Duodenal mucosa (tissue), 2 donors: Measurements from ENCODE around the gene OR4D5.

Experiments used
- H3K27ac ChIP-seq: one replicate; pipeline ENCODE4 v1.7.0; 2013; ENCODE audit warnings: low read depth, low read length
- H3K27me3 ChIP-seq, 2 donors: one replicate each; pipeline ENCODE4 v1.7.0; 2013; ENCODE audit warnings: low read length in 2 of 2, control low read depth in 1 of 2; ENCODE audit not compliant: insufficient read depth in 2 of 2, control insufficient read depth in 1 of 2
- H3K36me3 ChIP-seq, 2 donors: one replicate each; pipeline ENCODE4 v1.7.0; 2013; ENCODE audit warnings: low read length in 2 of 2, control low read depth in 1 of 2; ENCODE audit not compliant: insufficient read depth in 2 of 2, control insufficient read depth in 1 of 2
- H3K4me1 ChIP-seq, 2 donors: one replicate each; pipeline ENCODE4 v1.7.0; 2013; ENCODE audit warnings: low read length in 2 of 2, control low read depth in 1 of 2; ENCODE audit not compliant: insufficient read depth in 2 of 2, control insufficient read depth in 1 of 2
- H3K4me3 ChIP-seq, 2 donors: one replicate each; pipeline ENCODE4 v1.7.0; 2013; ENCODE audit warnings: low read length in 2 of 2, low read depth in 1 of 2
- H3K9ac ChIP-seq, 2 donors: one replicate each; pipeline ENCODE4 v1.7.0; 2013; ENCODE audit warnings: low read length in 2 of 2, low read depth in 1 of 2
- H3K9me3 ChIP-seq, 2 donors: one replicate each; pipeline ENCODE4 v1.7.0; 2013; ENCODE audit warnings: low read length in 2 of 2, control low read depth in 1 of 2; ENCODE audit not compliant: control insufficient read depth in 1 of 2

OR4D5 gene

DNA sequence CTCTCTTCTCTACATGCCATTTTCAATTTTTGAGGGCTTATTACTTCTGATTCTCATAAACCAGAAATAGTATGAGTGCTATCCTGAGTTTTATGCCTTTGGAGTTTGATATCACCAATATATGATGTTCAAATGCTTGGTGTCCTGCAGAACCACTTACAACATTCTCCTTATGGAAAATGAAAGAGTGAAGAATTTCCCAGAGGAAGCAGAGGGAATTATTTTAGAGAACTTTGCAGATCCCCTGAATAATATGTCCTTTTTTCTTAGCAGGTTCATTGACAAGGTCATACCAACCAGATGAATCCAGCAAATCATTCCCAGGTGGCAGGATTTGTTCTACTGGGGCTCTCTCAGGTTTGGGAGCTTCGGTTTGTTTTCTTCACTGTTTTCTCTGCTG is at the start of gene OR4D5:
Gene OR4D5 (plus strand): TSS at position 301 of the 400 bp plus-strand sequence. CDS start 0 bp downstream, at position 301.
- H3K9me3 ChIP-seq = no peaks in the 10 kb centered on the region
- H3K27ac ChIP-seq = no peak within 1 kb of the TSS

DNA sequence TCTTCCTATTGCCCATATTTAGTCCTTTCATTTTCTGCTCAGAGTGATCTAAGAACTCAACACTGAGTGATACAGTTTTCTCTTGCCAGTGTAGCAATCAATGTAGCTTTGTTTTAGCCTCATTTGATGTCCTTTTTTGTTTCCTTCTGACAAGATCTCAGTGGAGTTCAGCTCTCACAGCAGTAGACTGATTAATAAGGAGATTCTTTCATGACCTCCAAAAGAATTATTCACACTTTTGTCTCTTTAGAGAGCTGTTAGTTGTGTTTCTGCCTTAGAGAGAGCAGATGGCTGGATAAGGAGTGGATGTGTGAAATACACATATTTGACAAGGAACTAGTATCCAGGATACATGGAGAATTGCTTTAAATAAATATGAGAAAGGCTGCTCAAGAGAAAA is 47.4 kb upstream of the OR4D5 start:
- no peaks in the 10 kb centered on the region for H3K27me3 ChIP-seq
- no peaks in the 10 kb centered on the region for H3K4me1 ChIP-seq
- H3K4me3 ChIP-seq = no peak overlapping the region
- H3K9me3 ChIP-seq = no peaks in the 10 kb centered on the region
- H3K36me3 ChIP-seq = no peaks in the 10 kb centered on the region
- H3K9ac ChIP-seq = no peak overlapping the region
- no peak overlapping the region for H3K27ac ChIP-seq

More for the DNA sequence above, at the start of gene OR4D5:
- no peak within 1 kb of the TSS for H3K9ac ChIP-seq
- no peaks in the 10 kb centered on the region for H3K27me3 ChIP-seq
- H3K36me3 ChIP-seq = no peaks in the 10 kb centered on the region
- no peak within 1 kb of the TSS for H3K4me3 ChIP-seq
- H3K4me1 ChIP-seq = no peaks in the 10 kb centered on the region

DNA sequence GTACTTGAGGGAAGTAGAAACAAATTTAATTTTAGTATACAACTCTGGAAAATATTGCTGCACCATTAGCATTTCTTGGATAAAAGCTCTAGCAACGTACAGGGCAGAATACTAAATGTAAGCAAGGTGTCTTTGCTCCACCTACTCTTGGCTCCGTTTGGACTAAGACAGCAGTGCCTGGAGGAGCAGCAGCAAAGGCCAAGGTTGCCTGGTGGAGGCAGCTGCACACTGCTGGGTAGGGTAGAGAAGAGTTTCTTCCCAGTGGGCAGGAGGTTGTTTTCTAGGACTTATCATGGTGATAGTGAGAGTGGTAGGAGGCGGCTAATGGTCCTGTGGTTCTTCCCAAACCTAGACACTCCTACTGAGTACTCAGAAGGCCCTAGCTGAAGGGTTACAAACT is 39.6 kb upstream of the OR4D5 start:
- Histone ChIP-seq H3K9me3 (no peaks in the 10 kb centered on the region), H3K4me3 (no peak overlapping the region), H3K27ac (no peak overlapping the region), H3K4me1 (no peaks in the 10 kb centered on the region), H3K36me3 (no peaks in the 10 kb centered on the region), H3K27me3 (no peaks in the 10 kb centered on the region), H3K9ac (no peak overlapping the region)

DNA sequence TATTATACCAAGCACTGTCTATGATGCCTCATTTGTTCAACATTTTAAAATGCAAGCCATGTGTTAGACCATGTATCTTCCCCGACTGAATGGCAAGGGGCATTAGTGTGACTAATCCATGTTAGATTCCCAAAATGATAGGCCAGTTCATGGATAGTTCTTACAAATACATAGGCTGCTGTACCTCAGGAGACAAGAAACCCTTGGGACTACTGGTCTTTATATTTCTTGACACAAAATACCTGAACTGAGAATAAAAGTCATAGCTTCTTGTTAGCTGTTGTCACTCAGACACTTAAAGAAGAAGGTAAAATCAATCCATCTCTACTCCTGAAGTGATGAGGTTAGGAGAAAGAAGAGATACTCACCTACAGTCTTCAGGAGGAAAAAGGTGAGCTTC is 37.5 kb upstream of the OR4D5 start, which contains the start of gene OR8D4:
Gene OR8D4 (plus strand): TSS at position 301 of the 400 bp plus-strand sequence. CDS start 4,265 bp downstream, outside the sequence.
- Histone ChIP-seq H3K27me3 (no peaks in the 10 kb centered on the region), H3K4me3 (no peak within 1 kb of the TSS), H3K4me1 (no peaks in the 10 kb centered on the region), H3K36me3 (no peaks in the 10 kb centered on the region), H3K9ac (no peak within 1 kb of the TSS), H3K27ac (no peak within 1 kb of the TSS), H3K9me3 (no peaks in the 10 kb centered on the region)

DNA sequence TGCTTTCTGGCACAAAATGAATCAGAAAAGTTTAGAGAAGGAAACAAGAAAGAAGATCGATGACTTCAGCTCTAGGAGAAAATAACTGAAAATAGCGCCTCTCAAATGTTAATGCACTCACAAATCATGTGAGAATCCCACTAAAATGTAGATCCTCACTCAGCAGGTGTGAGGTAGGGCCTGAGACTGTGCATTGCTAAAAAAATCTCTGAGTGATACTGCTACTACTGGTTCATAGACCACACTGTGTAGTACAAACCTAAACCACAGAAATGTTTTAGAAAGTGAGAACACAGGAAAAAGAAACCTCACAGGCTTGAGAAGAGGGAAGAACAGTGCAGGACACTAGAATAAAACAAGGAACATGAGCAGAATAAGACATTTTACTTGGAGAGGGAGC is 35.5 kb upstream of the OR4D5 start:
- H3K27me3 ChIP-seq = no peaks in the 10 kb centered on the region
- no peaks in the 10 kb centered on the region for H3K9me3 ChIP-seq
- H3K4me1 ChIP-seq = no peaks in the 10 kb centered on the region
- no peak overlapping the region for H3K9ac ChIP-seq
- no peak overlapping the region for H3K27ac ChIP-seq
- no peaks in the 10 kb centered on the region for H3K36me3 ChIP-seq
- H3K4me3 ChIP-seq = no peak overlapping the region

DNA sequence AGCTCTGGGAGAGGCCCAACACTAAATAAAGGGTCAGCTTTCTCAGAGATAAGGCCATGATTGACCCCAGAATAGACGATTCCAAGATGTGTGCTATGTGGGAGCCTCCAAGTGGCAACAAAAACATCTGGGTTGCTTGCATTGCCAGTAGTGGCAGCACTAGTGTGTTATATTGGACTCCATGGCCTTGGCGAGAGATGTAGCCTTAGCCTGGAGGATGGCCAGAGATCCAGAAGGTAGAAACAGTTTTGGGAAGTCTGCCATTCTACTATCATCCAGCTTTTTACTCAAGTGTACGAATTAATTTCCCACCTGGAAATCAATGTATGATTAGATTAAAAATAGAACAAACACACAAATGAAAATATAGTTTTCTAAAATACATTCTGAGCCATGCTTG is 34.5 kb upstream of the OR4D5 start:
- H3K27me3 ChIP-seq = no peaks in the 10 kb centered on the region
- H3K27ac ChIP-seq = no peak overlapping the region
- no peak overlapping the region for H3K4me3 ChIP-seq
- no peaks in the 10 kb centered on the region for H3K36me3 ChIP-seq
- no peaks in the 10 kb centered on the region for H3K4me1 ChIP-seq
- H3K9ac ChIP-seq = no peak overlapping the region
- no peaks in the 10 kb centered on the region for H3K9me3 ChIP-seq

DNA sequence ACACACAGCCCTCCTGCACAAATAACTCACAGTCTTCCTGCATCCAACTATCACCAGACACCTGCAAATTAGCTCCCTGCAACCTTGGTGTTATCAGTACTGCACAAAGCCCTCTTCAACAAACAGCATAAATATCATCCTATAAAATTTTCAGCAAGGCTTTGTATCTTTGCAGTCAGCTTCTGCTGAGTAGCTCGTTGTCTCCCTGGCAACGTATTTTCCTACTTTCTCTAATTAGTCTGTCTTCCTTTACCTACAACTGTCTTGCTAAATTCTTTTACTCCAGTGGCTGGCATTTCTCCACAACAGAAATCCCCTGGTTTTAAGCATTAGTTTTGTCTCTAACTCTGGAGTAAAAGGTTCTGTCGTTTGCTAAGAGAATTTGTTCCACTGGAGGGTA is 33.6 kb upstream of the OR4D5 start:
- Histone ChIP-seq H3K27me3 (no peaks in the 10 kb centered on the region), H3K4me1 (no peaks in the 10 kb centered on the region), H3K27ac (no peak overlapping the region), H3K36me3 (no peaks in the 10 kb centered on the region), H3K9ac (no peak overlapping the region), H3K4me3 (no peak overlapping the region), H3K9me3 (no peaks in the 10 kb centered on the region)

DNA sequence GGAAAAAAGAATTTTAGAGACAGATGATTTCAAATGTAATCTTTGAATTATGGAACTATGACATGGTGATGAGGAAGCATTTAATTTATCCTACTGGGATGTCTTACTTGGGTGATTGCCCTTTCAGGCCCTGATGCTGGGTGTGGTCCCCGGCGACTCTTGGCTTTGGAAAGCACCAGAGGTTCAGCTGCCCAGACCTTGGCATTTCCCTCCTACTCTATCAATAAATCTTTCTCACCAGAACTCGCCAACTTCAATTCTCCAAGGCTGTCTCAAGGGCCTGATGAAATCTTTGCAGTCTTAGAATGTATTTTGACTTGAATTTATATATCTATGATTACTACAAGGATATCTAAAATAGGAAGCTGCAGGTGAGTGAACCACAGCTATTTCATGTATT is 18.5 kb upstream of the OR4D5 start:
- Histone ChIP-seq H3K4me3 (no peak overlapping the region), H3K9me3 (no peaks in the 10 kb centered on the region), H3K4me1 (no peaks in the 10 kb centered on the region), H3K27me3 (no peaks in the 10 kb centered on the region), H3K27ac (no peak overlapping the region), H3K9ac (no peak overlapping the region), H3K36me3 (no peaks in the 10 kb centered on the region)

DNA sequence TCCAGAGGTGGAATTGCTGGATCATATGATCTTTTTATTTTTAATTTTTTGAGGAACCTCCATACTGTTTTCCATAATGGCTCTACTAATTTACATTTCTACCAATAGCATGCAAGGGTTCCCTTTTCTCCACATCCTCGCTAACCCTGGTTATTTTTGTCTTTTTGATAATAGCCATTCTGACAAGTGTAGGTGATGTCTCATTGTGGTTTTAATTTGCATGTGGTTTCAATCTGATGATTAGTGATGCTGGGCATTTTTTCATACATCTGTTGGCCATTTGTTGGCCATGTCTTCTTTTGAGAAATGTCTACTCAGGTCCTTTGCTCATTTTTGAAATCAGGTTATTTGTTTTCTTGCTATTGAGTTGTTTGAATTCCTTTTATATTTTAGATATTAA is 15.4 kb upstream of the OR4D5 start:
- no peak overlapping the region for H3K27ac ChIP-seq
- no peaks in the 10 kb centered on the region for H3K9me3 ChIP-seq
- no peak overlapping the region for H3K9ac ChIP-seq
- no peaks in the 10 kb centered on the region for H3K36me3 ChIP-seq
- no peaks in the 10 kb centered on the region for H3K27me3 ChIP-seq
- no peaks in the 10 kb centered on the region for H3K4me1 ChIP-seq
- no peak overlapping the region for H3K4me3 ChIP-seq

DNA sequence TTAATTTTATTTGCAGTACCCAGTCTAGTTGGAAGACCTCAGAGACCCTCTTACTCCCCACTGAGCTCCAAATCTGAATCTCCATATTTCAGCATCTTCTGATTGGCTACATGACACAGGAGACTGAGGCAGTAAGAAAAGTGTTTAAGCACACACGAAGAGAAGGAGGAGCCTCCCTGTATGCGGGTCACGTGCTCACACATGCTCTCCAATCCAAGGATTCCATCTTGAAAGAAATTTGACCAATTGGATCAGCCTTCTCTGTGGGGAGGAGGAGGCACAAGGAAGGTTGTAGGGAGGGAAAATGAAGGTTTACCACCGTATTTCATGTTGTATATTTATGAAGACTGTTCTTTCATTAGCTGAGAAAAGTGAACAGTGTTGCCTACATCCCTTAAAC is 3.0 kb downstream of the OR4D5 start:
- no peak overlapping the region for H3K9ac ChIP-seq
- H3K4me3 ChIP-seq = no peak overlapping the region
- H3K4me1 ChIP-seq = no peaks in the 10 kb centered on the region
- no peaks in the 10 kb centered on the region for H3K36me3 ChIP-seq
- H3K9me3 ChIP-seq = no peaks in the 10 kb centered on the region
- H3K27ac ChIP-seq = no peak overlapping the region
- H3K27me3 ChIP-seq = no peaks in the 10 kb centered on the region

DNA sequence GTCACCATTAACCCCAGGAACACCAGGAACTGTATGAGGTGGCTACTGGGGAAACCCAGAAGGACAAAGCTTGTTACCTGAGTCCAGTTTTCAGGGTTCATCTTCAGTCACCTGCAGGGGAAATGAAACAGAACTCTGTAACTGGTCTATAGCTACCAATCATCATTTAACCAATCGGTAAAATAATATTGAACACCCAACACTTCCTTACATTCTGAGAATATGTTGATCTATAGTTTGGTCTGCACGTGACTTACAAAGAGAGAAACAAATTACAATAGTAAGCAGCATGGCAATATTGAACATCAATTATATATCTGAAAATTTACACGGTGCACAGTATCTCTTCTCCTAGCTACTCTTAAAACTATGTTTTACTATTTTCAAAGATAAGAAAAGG is 4.3 kb downstream of the OR4D5 start, which contains the start of gene OR6T1:
Gene OR6T1 (minus strand): TSS at position 101 of the 400 bp plus-strand sequence. CDS start 0 bp downstream, at position 101.
- H3K9me3 ChIP-seq = no peaks in the 10 kb centered on the region
- H3K27ac ChIP-seq = no peak within 1 kb of the TSS
- no peaks in the 10 kb centered on the region for H3K36me3 ChIP-seq
- H3K4me3 ChIP-seq = no peak within 1 kb of the TSS
- no peak within 1 kb of the TSS for H3K9ac ChIP-seq
- H3K4me1 ChIP-seq = no peaks in the 10 kb centered on the region
- H3K27me3 ChIP-seq = no peaks in the 10 kb centered on the region
